ENCODE measurements around the gene TMEM89. TPM values are rescaled to one million over a fixed set of nuclear protein-coding genes. Genes with fewer than 3 reads are reported as not detected.

TMEM89 gene
- polyA plus RNA-seq, 1 experiment: not detected

GRCh38 chr3:48644898-48645760 is 23.6 kb upstream of the TMEM89 start:
- CTCF ChIA-PET: interaction anchor here (0.6 to 1.7 kb wide), 2 partner anchors 9 to 27 kb away, joined by 3 to 8 read pairs; partner anchors contain the start of gene SLC26A6
- Histone ChIP-seq H3K27ac (ENCODE audit: low read depth, low read length) (no peak overlapping the region), H3K27me3 (ENCODE audit: control insufficient read depth, insufficient read depth, low read length) (peaks cover 7% of the 10 kb centered on the region), H3K9me3 (ENCODE audit: control insufficient read depth, insufficient read depth, low read length) (no peaks in the 10 kb centered on the region), H3K4me3 (ENCODE audit: low read depth, low read length) (no peak overlapping the region)
- POLR2A ChIA-PET: no interaction called here
- TF ChIP-seq CTCF (IDR thresholded peaks at IDR 0.05; ENCODE audit: low read depth, low read length): no peak
- no peak for DNase-seq (ENCODE audit: low read depth, low spot score)

- no peak overlapping the region for H3K27ac ChIP-seq (ENCODE audit: low read depth, low read length)
- no peak overlapping the region for H3K4me3 ChIP-seq (ENCODE audit: low read depth, low read length)
- ChIA-PET CTCF (no interaction called here), POLR2A (no interaction called here)
- DNase-seq (ENCODE audit: low read depth, low spot score): no peak
- H3K9me3 ChIP-seq (ENCODE audit: control insufficient read depth, insufficient read depth, low read length): no peaks in the 10 kb centered on the region; the same call in 1 of the 2 replicates
- H3K27me3 ChIP-seq (ENCODE audit: control insufficient read depth, insufficient read depth, low read length): peaks cover 10% of the 10 kb centered on the region
- TF ChIP-seq CTCF (IDR thresholded peaks at IDR 0.05; ENCODE audit: low read depth, low read length): no peak
Observed at GRCh38 chr3:48642605-48643004, 21.0 kb upstream of the TMEM89 start.

GRCh38 chr3:48641396-48641795 is 19.8 kb upstream of the TMEM89 start:
- no peak for TF ChIP-seq CTCF (IDR thresholded peaks at IDR 0.05; ENCODE audit: low read depth, low read length)
- no peaks in the 10 kb centered on the region; the same call in 1 of the 2 replicates for H3K9me3 ChIP-seq (ENCODE audit: control insufficient read depth, insufficient read depth, low read length)
- H3K27me3 ChIP-seq (ENCODE audit: control insufficient read depth, insufficient read depth, low read length): peaks cover 10% of the 10 kb centered on the region
- CTCF ChIA-PET: no interaction called here
- POLR2A ChIA-PET: no interaction called here
- H3K27ac ChIP-seq (ENCODE audit: low read depth, low read length): no peak overlapping the region
- H3K4me3 ChIP-seq (ENCODE audit: low read depth, low read length): no peak overlapping the region
- DNase-seq (ENCODE audit: low read depth, low spot score): no peak

GRCh38 chr3:48639944-48640606 is 18.5 kb upstream of the TMEM89 start:
- Histone ChIP-seq H3K27ac (ENCODE audit: low read depth, low read length) (no peak overlapping the region), H3K4me3 (ENCODE audit: low read depth, low read length) (no peak overlapping the region), H3K27me3 (ENCODE audit: control insufficient read depth, insufficient read depth, low read length) (peaks cover 10% of the 10 kb centered on the region), H3K9me3 (ENCODE audit: control insufficient read depth, insufficient read depth, low read length) (peaks cover under 1% of the 10 kb centered on the region; the same call in 1 of the 2 replicates)
- ChIA-PET CTCF (no interaction called here), POLR2A (interaction anchor here (0.6 kb wide), 1 partner anchor 21 kb away, joined by 3 read pairs; no protein-coding TSS in a partner anchor)
- DNase-seq (ENCODE audit: low read depth, low spot score): no peak
- no peak for TF ChIP-seq CTCF (IDR thresholded peaks at IDR 0.05; ENCODE audit: low read depth, low read length)

- CTCF ChIA-PET: no interaction called here
- TF ChIP-seq CTCF (IDR thresholded peaks at IDR 0.05; ENCODE audit: low read depth, low read length): no peak
Observed at GRCh38 chr3:48637305-48637704, 15.7 kb upstream of the TMEM89 start.

More at GRCh38 chr3:48637305-48637704, 15.7 kb upstream of the TMEM89 start:
- Histone ChIP-seq H3K9me3 (ENCODE audit: control insufficient read depth, insufficient read depth, low read length) (peaks cover 3% of the 10 kb centered on the region; the same call in 1 of the 2 replicates), H3K27ac (ENCODE audit: low read depth, low read length) (no peak overlapping the region), H3K27me3 (ENCODE audit: control insufficient read depth, insufficient read depth, low read length) (peaks cover 6% of the 10 kb centered on the region), H3K4me3 (ENCODE audit: low read depth, low read length) (no peak overlapping the region)
- POLR2A ChIA-PET: interaction anchor here (0.6 kb wide), 1 partner anchor 35 kb away, joined by 3 read pairs; no protein-coding TSS in a partner anchor
- DNase-seq (ENCODE audit: low read depth, low spot score): no peak

Measured in AG04450 (cell line).